GM18870 (cell line): Measurements from ENCODE around the gene PROK1.

Experiments
- ATAC-seq: cut with Tn5 transposase; IDR thresholded peaks from one replicate; pipeline ENCODE4 v1.9.1; 2021; ENCODE audit warnings: moderate library complexity; ENCODE audit not compliant: unreplicated experiment

Gene PROK1

DNA sequence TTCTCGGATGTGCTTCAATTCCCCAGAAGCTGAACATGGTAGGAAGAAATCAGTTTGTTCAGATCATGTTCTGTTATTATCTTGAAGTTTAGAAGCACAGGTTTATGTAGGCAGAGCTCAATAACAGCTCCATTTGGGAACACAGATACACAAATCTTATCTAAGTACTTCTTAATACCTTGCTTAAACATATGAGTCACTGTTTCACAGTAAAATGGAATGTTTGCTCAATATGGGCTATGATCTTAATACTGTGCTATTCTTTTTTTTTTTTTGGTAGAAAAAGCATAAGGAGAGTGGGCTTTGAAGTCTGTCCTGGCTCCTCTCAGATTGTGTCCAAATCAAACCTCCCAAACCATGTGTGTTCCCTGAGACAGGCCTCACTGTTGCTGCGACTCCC, 13.4 kb downstream of the PROK1 start:
- ATAC-seq = no peak

DNA sequence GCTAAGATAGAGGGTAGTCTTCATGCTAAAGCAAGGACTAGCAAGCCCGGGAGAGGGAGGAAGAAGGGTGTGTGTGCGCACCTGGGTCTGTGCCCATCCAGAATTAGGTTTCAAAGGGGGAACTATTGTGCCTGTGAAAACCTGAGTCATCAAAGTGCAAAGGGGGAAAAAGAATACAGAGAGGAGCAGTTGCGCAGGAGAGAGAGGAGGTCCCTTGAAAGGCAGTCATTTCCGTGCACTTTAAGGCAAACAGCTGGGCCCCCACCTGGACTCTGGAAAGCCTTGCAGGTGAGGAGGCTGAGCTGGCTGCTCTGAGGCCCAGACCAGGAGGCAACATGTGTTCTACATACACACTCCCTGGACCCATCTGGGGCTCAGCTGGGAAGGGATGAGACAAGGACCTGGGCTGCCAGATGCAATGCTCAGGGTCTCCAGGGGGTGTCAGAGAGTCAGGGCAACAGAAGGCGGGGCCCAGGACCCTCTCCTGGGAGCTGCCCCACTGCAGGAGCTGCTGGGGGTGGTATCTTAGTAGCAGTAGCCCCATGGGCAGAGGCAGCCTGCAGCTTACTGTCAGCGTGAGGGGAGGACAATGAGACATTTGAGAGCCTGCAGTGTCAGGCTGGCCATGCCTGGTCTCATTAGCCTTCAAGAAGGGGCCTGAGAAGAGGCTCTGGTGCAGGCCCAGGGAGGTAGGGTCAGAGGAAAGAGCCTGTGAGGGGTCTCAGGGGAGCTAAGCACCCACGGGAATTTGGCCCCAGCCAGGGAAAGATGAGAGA, 14.3 kb downstream of the PROK1 start:
- no peak for ATAC-seq

DNA sequence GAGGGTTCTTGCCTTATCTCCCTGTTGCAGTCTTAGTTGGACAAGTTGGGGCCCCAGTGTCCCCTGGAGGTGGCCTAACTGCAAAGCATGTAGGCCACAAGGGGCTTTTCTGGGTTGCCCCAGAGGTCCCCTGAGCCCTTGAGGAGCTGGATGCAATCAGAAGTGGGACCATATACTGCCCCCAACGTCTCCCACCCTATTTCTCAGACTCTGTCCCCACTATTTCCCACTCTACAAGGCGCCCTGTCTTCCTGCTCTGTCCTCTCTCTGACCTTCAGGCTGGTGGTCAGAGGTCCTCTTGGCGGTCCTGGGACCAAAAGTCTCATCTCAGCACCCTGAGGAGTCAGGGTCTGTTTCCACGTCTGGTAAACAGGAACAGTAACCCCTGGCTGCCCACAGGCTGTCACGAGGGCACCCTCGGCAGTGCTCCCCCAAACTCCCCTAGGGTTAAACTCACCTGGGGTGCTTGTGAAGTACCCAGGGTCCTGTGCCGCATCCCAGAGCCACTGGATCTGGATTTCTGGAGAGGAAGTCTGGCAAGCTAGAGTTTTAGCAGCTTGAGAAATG, 14.9 kb downstream of the PROK1 start:
- ATAC-seq = no peak

DNA sequence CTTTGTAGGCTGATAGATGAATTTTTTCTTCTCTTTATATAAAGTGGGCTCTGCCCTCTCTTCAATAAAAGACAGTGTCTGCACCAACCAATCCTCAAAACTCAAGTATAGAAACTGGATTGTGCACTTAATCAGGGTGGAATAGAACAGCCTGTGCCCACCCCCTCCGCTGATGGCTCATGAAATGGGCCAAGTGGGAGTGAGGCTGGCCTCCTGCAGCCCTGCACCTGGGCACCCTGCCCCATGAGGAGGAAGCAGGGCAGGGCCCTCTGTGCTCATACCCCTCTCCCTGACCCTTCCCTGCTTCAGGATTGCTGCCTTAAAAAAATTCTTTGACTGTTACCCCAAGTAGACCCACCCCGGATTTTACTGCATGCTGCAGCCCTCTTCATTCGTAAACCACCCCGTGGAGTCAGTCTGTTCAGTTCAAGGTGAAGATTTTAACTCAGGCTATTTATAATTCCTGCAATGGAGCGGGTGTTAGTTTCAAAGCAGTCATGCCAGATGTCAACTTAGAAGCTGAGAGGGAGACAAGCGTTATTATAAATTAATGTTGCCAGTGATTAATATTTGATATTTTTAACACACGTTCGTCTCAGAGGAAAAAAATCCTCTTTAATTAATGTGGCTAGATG, 15.8 kb downstream of the PROK1 start:
- ATAC-seq = no peak

DNA sequence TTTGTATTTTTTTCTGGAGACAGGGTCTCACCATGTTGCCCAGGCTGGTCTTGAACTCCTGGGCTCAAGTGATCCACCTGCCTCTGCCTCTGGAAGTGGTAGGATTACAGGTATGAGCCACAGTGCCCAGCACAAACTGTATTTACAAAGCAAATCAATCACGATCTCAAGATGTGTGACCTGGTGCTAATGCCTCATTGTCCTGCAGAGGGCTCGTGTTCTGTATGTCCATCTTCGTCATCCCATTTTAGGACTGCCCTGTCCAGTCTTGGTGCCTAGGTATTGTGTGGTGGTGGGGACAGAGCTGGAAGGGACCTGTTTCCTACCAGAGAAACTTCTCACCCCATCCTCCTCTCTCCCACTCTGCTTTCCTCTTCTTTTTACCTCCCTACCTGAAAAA, 20.2 kb downstream of the PROK1 start:
- no peak for ATAC-seq

DNA sequence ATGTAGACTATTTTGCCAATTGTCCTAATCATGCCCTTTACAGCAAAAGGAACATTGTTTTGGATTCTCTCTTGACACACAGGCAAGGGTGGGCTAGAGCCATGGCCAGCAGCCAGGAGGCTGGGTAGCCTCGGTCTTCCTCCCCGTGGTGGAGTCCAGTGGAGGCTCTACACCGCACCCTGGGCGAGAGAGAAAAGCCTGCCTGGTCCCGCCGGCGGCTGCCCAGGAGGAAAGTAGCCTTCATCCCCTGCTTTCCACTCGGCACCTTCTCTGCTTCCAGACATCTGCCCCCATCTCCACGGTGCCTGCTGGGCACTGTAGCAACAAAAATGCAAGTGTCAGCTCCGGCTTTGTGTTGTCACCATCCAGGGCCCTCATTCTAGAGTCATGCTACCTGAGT, 21.6 kb downstream of the PROK1 start:
- no peak for ATAC-seq

DNA sequence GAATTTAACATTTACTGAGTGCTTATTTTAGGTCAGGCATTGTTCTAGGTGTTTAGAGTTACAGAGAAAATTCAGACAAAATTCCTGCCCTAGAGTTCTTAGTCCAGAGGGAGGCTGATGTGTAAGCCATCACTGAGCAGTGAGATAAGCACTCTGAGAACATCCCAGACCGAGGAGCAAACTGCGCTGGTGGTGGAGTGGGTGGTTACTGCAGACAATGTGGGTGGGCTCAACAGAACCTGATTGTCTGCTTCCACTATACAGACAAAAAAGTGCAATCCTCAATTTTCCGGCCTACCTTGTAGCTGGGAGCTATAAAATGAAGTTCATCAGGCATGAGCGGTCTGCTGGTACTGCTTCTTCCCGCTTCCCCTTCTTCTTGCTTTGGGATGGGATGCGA, 23.5 kb downstream of the PROK1 start:
- no peak for ATAC-seq

DNA sequence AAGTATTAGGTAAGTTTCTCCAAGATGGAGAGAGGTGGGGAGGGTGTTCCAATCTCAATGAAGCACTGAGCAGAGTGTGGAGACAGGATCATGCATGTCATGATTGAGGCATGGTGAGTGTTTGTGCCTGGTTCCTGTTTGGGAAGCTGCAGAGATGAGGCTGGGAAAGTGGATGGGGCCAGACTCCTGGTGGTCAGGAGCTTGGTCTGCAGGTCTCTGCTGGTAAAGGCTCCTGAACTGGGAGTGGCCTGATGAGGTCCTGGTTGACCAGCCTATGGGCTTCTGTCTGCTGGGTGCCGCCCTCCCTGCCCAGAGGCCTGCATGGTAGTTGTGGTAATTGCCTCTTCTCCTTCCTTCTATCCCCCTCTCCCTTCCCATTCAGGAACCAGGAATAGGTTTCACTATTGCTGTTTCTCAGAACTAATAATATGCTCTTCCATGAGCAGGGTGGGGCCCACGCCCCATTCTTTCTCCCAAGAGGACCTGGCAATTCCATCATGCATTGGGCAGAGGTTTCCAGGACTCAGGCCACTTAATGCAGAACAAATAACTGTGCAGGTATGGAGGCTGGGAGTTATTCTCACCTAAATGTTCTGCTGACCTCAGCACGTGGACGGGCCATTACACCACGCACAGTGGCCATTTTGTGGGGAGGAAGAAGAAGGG, 24.5 kb downstream of the PROK1 start:
- no peak for ATAC-seq

DNA sequence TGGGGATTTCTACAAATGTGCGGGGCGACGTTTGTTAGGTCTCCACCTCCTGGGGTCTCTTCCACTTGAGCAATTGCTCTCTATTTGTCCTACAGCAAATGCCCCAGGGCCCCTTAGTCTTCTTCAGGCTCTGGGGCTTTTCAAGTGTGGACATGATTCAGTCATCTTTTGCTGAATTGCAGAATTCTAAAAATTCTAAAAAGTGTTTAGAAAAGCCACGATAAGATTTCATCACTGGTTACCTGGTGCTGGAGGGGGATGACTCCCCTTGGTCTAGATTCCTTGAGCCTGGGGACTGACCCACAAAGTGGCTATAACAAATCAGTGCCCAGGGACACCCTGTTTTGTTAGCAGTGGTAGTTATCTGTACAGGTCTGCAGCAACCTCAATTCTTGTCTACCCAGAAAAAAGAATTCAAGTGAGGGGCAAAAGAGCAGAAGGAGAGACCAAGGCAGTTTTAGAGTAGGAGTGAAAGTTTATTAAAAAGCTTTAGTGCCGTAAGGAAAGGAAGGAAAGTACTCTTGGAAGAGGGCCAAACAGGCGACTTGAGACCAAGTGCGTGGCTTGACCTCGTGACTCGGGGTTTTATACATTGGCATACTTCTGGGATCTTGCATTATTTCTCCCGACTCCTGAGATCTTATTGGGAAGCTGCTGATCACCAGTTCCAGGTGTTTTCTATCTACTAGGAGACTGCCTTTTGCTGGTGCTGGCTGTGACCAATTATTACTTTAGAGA, 25.2 kb downstream of the PROK1 start:
- ATAC-seq = no peak

DNA sequence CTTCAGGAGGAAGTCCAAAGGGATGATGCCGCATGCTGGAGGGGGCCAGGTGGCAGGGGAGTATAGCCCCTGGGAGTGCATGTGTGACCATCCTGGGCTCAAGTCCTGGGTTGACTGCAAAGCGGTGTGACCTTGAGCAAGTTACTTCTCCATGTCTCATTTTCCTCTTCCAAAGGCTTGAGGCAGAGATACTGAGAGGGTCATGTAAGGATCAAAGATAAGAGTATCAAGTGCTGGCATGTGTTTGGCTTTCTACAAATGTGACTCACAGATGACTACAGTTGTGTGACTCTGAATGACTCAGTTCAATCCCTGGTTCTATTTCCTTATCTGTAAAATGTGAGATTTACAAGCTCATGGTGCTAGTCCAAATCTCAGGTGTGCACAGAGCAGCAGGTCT, 26.1 kb downstream of the PROK1 start:
- no peak for ATAC-seq

DNA sequence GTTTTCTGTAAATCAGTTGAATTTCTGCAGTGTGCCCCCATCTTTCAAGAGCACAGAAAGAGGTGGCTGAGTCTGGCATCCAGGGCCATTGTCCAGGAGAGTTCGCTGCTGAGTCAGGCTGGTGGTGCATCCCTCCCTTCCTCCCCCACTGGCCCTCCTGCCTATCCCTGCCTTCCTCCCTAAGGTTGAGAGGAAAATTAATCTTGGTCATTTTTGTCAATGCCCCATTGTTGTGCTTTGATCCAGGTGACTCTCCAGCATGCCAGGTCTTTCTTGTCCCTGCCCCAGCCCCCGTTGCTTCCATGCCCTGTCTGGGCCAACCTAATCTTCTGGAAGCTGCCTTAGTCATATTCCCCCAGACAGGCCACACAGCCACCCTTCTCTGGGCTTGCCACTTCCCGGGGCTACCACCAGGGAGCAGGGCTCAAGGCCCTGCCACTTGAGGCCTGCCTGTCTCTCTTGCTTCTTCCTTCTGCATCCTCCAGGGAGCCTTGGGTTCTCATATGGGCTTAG, 26.6 kb downstream of the PROK1 start:
- no peak for ATAC-seq

DNA sequence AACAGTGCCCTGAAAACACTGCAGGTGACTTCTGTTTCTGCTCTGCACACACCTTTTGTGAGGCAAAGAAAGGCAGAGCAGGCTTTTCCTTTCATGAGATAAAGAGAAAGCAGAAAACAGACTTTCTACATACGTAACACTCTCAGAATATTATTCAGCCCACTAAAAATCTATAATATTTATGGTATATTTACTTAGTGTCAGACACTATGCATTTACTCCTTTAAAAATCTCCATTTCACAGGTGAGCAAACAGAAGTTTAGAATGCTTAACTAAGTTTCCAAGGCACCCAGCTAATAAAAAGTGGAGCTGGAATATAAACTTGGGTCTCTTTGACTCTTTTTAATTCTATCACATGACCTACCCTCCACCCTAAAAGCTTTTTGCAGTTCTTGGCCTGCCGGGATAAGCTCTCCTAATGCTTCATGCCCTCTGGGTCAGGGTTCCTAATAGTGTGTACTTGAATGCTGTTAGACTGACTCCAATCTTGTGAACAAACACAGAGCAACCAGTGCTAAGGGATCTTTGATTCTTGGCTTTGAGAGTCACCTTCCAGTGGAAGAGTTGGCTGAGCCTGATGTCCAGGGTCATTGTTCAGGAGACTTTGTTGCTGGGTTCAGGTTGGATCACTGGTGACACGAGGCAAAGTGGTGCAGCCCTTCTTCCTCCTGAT, 27.2 kb downstream of the PROK1 start:
- ATAC-seq = no peak

DNA sequence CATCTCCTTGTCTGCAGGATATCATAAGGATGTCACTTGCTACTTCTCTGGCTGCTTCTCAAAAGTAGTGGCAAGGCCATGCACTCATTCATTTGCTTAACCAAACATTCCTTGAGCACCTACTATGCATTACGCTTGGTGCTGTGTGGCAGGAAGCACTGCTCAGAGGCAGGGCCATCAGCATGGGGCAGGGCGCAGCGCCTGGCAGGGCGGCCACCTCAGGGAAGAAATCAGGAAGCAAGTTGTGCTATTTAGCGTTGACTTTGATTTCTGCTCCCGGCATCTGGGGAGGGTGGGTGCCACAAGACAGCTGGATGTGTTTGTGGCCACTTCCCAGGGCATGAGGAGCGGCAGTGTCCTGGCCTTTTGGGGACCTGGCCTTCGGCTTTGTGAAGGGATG, 27.9 kb downstream of the PROK1 start:
- ATAC-seq = no peak

DNA sequence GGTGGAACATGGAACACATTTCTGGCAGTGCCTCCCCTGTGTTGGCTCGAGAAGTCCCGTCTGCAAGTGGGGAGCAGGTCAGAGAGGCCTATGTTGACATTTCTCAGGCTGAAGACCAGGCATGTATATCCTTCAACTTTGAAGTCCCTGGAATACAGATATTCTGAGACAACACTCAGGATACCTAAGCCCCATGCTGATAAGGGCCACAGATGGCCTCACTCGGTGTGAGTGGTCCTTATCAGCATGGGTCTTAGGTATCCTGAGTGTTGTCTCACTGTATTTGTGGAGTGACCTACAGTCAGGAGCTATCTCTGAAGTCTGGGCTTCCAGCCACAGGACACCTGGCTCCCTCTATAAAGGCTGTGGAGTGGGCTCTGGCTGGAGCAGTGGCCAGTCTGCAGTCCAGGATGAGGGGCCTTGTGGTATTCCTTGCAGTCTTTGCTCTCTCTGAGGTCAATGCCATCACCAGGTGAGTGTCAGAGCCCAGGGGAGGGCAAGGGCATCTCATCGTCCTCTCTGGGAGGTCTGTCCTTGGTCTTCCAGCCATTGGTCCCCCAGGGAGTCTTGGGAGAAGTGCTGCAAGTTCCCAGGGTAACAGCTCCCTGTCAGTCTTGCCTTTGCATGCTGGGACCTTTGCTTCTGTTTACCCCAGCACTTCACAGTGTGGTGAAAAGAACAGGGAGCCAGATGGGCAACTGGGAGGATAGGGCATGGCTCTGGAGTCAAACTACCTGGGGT, 29.6 kb downstream of the PROK1 start:
- ATAC-seq = no peak

DNA sequence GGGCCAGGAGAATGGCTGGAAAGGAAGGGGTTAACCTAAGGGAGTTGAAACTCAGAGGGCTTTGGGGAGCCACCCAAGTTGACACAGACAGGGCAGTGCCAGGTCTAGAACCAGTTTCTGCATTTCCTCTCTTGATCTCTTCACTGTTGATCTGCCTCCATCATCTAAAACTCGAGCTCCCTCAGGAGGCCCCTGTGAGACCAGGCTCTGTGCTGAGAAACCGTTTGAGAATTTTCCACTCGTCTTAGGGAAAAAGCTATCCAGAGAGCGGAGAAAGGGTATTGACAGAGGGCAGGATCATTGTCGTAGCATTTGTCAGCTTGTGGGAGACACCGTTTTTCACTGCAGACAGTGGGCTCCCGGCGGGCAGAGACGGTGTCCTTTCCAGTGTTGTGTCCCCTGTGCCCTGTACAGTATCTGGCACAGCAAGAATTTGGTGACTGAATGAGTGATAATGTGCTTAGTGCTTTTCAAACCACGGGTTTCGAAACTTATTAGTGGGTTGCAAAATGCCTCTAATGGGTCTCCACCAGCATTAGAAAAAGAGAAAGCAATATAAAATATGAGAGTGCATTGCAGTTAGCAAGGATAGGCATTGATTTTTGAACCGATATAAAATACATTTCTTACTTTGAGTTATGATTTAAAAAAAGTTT, 31.1 kb downstream of the PROK1 start:
- ATAC-seq = no peak

DNA sequence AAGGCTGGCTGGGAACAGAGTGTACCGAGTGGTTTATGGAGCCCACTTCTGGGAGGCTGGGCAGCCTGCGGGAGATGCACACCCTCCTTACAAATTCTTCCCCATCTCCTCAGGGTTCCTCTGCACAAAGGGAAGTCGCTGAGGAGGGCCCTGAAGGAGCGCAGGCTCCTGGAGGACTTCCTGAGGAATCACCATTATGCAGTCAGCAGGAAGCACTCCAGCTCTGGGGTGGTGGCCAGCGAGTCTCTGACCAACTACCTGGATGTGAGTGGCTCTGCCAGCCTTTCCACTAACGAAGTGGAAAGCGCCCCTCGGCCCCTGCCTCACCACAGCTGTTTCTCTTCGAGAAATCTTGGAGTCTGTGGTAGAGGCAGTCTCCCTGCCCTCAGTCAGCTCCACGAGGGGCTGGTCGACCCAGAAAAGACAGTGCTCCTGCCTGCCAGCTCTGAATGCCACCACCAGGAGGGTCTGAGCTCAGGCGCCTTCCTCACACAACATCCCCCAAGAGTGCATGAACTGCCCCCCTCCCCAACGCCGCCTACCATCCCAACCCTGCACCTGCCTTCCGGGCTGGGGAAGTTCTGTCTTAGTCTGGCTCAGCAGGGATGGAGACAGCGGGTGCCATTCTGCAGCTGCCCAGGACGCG, 31.8 kb downstream of the PROK1 start:
- no peak for ATAC-seq

DNA sequence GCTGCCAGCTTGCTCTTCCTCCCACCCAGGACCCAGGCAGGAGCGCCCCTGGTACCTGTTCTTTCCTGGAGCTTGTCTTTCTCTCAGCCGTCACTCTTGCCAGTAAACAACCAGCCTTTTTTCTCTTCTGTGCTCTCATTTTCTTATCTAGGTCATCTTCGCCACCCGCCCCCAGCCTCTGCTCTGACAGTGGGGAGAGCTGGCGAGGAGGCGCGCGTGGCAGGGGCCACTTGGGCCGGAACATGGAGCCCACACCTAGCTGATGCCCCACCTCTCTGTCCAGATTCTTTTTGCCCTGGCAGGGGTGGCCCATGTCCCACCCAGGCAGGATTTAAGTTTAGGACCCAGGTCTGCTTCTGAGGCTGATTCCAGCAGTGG, 32.3 kb downstream of the PROK1 start:
- no peak for ATAC-seq

DNA sequence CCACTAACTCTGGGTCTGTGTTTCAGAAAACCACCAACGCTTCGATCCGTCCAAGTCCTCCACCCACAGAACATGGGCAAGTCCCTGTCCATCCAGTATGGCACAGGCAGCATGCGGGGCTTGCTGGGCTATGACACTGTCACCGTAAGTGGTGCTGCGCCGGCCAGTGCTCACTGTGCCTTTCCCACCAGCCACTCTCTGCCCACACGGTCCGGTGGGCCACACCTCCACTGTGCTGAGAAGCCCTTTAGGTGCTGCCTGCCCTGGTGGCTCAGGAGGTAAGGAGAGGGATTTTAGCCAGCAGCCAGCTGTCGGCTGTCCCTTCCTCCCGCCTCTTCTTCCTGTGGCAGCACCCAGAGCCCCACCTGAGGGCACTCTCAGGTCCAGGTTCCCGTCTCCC, 33.9 kb downstream of the PROK1 start:
- ATAC-seq = no peak

DNA sequence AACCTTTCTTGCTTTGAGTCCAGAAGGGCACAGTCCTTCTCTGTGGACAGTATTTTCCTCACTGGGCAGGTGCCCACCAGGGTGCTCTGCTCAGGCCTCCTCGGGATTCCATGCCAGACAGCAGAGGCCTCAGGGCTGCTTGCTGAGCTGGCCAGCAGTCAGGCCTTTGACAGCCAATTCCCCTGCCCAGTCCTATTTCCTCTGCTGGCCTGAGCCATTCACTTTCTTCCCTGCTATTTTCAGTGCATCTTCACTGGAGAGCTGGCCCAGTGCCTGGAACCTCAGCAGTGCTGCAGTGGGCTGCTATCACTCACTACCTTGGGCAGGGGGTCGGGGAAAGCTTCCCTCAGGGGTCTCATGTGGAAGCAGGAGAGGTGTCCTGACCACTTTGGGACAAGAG, 34.8 kb downstream of the PROK1 start:
- no peak for ATAC-seq
